GM12878 (cell line): ENCODE results near the gene UNG. TPM values are rescaled to one million over a fixed set of nuclear protein-coding genes. Genes with fewer than 3 reads are reported as not detected.

Experiments used
- ATAC-seq: fragments of 200-7000 bp; cut with Tn5 transposase; 3 replicates; pipeline ENCODE4 v1.9.1; 2020; ENCODE audit warnings: mild to moderate bottlenecking, moderate library complexity
- BruUV-seq: library from RNA; stranded (reverse); fragments of 400-500 nt; replicated peaks from 2 replicates; lab custom pipeline; 2021; lab: Mats Ljungman, UMichigan
- CTCF ChIA-PET: fragments of 300-600 bp; sonication (Branson Sonifier 250); formaldehyde crosslinking; extraction: SDS; loops from one replicate; lab custom pipeline; 2021; ENCODE audit warnings: inconsistent platforms; lab: Yijun Ruan, JAX
- POLR2A ChIA-PET: fragments of 350-600 bp; formaldehyde crosslinking; extraction: SDS; loops from one replicate; lab custom pipeline; 2021; ENCODE audit warnings: inconsistent platforms; lab: Charles Lee
- RAD21 ChIA-PET: fragments of 300-600 bp; sonication (Branson Sonifier 250); formaldehyde crosslinking; loops from one replicate; lab custom pipeline; 2023; ENCODE audit warnings: antibody characterized with exemption; ENCODE audit not compliant: unreplicated experiment; lab: Charles Lee
- SMC1A ChIA-PET: fragments of 300-600 bp; sonication (Branson Sonifier 250); formaldehyde crosslinking; loops from one replicate; lab custom pipeline; 2023; ENCODE audit not compliant: unreplicated experiment, uncharacterized antibody; lab: Charles Lee
- DNase-seq: peaks from one replicate; pipeline ENCODE4 v3.0.0-alpha.2; 2011; ENCODE audit warnings: low read depth, low spot score
- FAIRE-seq: peaks from 3 replicates; lab custom pipeline; 2011; peaks lifted over from hg19 to GRCh38; lab: Jason Lieb, UNC
- H2AFZ ChIP-seq: 2 replicates; pipeline ENCODE4 v1.6.0; 2011; ENCODE audit warnings: low read depth, low read length, control low read depth; ENCODE audit not compliant: control insufficient read depth
- H3K27ac ChIP-seq: 2 replicates; pipeline ENCODE4 v1.5.1; 2011; ENCODE audit warnings: control low read depth; ENCODE audit not compliant: control insufficient read depth, insufficient read depth
- H3K27me3 ChIP-seq, 2 experiments: replicated peaks in 1 of 2; 2 replicates each; pipeline versions ENCODE4 v1.6.0 to v1.6.1; 2011; ENCODE audit warnings: low read length in 1 of 2; ENCODE audit not compliant: control insufficient read depth in 2 of 2, insufficient read depth in 2 of 2
- H3K36me3 ChIP-seq, 2 experiments: 2 replicates each; pipeline ENCODE4 v1.5.1; 2011; ENCODE audit warnings: low read length in 1 of 2; ENCODE audit not compliant: control insufficient read depth in 2 of 2, insufficient read depth in 2 of 2
- H3K4me1 ChIP-seq: 2 replicates; pipeline ENCODE4 v1.6.1; 2011; ENCODE audit warnings: mild to moderate bottlenecking, low read length, moderate library complexity, mixed read lengths; ENCODE audit not compliant: control insufficient read depth, insufficient read depth
- H3K4me2 ChIP-seq: 2 replicates; pipeline ENCODE4 v1.6.0; 2011; ENCODE audit warnings: control low read depth; ENCODE audit not compliant: control insufficient read depth, insufficient read depth
- H3K4me3 ChIP-seq: fragments of 200-600 bp; sonication (generic); 2 replicates; pipeline ENCODE4 v1.5.1; 2016
- H3K79me2 ChIP-seq: 2 replicates; pipeline ENCODE4 v1.6.0; 2011; ENCODE audit warnings: low read length; ENCODE audit not compliant: control insufficient read depth, insufficient read depth
- H3K9ac ChIP-seq: 2 replicates; pipeline ENCODE4 v1.8.0; 2011; ENCODE audit warnings: low read length, control low read depth, mixed read lengths; ENCODE audit not compliant: control insufficient read depth, insufficient read depth
- H3K9me3 ChIP-seq: replicated peaks from 3 replicates; pipeline ENCODE4 v1.5.1; 2011; ENCODE audit warnings: mild to moderate bottlenecking, low read length; ENCODE audit not compliant: control insufficient read depth, insufficient read depth
- H4K20me1 ChIP-seq: 2 replicates; pipeline ENCODE4 v1.6.0; 2011; ENCODE audit not compliant: control insufficient read depth, insufficient read depth
- ASH2L ChIP-seq: fragments of 300-600, 200-600 bp; sonication (generic); IDR thresholded peaks from 2 replicates; pipeline ENCODE4 v1.6.1; 2017; ENCODE audit warnings: low read depth, mild to moderate bottlenecking, borderline replicate concordance
- BCL11A ChIP-seq: IDR thresholded peaks from 2 replicates; pipeline ENCODE4 v1.6.1; 2011; ENCODE audit warnings: low read depth, low read length
- CBFB ChIP-seq: IDR thresholded peaks from 2 replicates; pipeline ENCODE4 v1.6.1; 2016; ENCODE audit warnings: antibody characterized with exemption, low read depth
- ETV6 ChIP-seq, 2 experiments: fragments of 450-650 bp in 1 of 2; IDR thresholded peaks in 1 of 2; conservative IDR thresholded peaks in 1 of 2; 2 replicates each; pipeline ENCODE4 v1.6.1; 2014; ENCODE audit warnings: antibody characterized with exemption in 1 of 2, borderline replicate concordance in 1 of 2, low read depth in 1 of 2, mild to moderate bottlenecking in 1 of 2, moderate library complexity in 1 of 2
- HDAC6 ChIP-seq: fragments of 200-600 bp; sonication (generic); IDR thresholded peaks from one replicate; pipeline ENCODE4 v1.8.0; 2017; ENCODE audit warnings: antibody characterized with exemption; ENCODE audit not compliant: unreplicated experiment
- IKZF1 ChIP-seq: fragments of 450-650 bp; conservative IDR thresholded peaks from 2 replicates; pipeline ENCODE4 v1.6.1; 2017; ENCODE audit warnings: antibody characterized with exemption, mild to moderate bottlenecking
- IRF4 ChIP-seq: IDR thresholded peaks from 2 replicates; pipeline ENCODE4 v1.6.1; 2011; ENCODE audit warnings: low read depth, low read length
- NBN ChIP-seq: fragments of 450-650 bp; IDR thresholded peaks from 2 replicates; pipeline ENCODE4 v1.6.1; 2016
- NFYB ChIP-seq: IDR thresholded peaks from 2 replicates; pipeline ENCODE4 v1.6.1; 2011; ENCODE audit warnings: low read depth, mild to moderate bottlenecking, low read length, improper control_type of control experiment, moderate library complexity; ENCODE audit not compliant: insufficient read depth
- NRF1 ChIP-seq: conservative IDR thresholded peaks from 2 replicates; pipeline ENCODE4 v1.6.1; 2011; ENCODE audit warnings: mild to moderate bottlenecking, low read depth, low read length, improper control_type of control experiment
- POU2F2 ChIP-seq: IDR thresholded peaks from 3 replicates; pipeline ENCODE4 v1.6.1; 2011; ENCODE audit warnings: low read depth, mild to moderate bottlenecking, low read length, borderline replicate concordance
- TBL1XR1 ChIP-seq: IDR thresholded peaks from 2 replicates; pipeline ENCODE4 v1.6.1; 2012; ENCODE audit warnings: low read depth, low read length, improper control_type of control experiment
- ZNF207 ChIP-seq: fragments of 450-650 bp; IDR thresholded peaks from 2 replicates; pipeline ENCODE4 v1.6.1; 2014; ENCODE audit warnings: antibody characterized with exemption, mild to moderate bottlenecking, borderline replicate concordance
- WGBS: methylation state at CpG from one replicate; pipeline ENCODE4 v1.1.6; 2016; ENCODE audit warnings: low lambda C conversion rate; ENCODE audit not compliant: insufficient replicate concordance, insufficient coverage; ENCODE audit errors: missing lambda C conversion rate; 5-methylcytosine and 5-hydroxymethylcytosine counted together
- in situ Hi-C: fragments of 300-500 bp; cut with MboI; formaldehyde crosslinking; loops from 9 replicates; pipeline ENCODE4 v1.14.3; 2018; ENCODE audit warnings: mixed read lengths
- intact Hi-C: fragments of 100-400 bp; cut with micrococcal nuclease; formaldehyde crosslinking; loops from one replicate; pipeline ENCODE4 v1.14.2; 2022; ENCODE audit not compliant: unreplicated experiment
- polyA plus RNA-seq, 11 experiments: library from polyadenylated mRNA; depleted of rRNA in 4 of 11; unstranded in 6 of 11; stranded (reverse) in 5 of 11; fragments of >200 nt; fragmentation: Nextera tagmentation in 4 of 11; fragmentation: Illumina TruSeq in 1 of 11; extraction: Ambion mirVana in 4 of 11; extraction: Trizol in 1 of 11; gene quantifications; 1 replicate in 1 of 11; 2 replicates in 10 of 11; pipeline versions ENCODE4 v1.2.1 to v1.2.3, GENCODE V29; 2011 to 2016; ENCODE audit warnings: inconsistent platforms in 2 of 11, missing spikeins in 2 of 11, low read depth in 1 of 11
- total RNA-seq, 4 experiments: library from RNA; depleted of rRNA in 3 of 4; stranded (reverse); fragments of >200 nt in 3 of 4; fragmentation: Illumina TruSeq in 1 of 4; extraction: Trizol in 1 of 4; gene quantifications; 2 replicates each; pipeline versions ENCODE4 v1.2.1 to v1.2.3, GENCODE V29; 2013 to 2021
- TF ChIP-seq, protein P1 (sequence below): fragments of 450-650 bp; IDR thresholded peaks from 2 replicates; pipeline ENCODE4 v1.6.1; 2017; ENCODE audit warnings: mild to moderate bottlenecking, moderate library complexity
- TF ChIP-seq, protein P2 (sequence below): fragments of 450-650 bp; IDR thresholded peaks from 2 replicates; pipeline ENCODE4 v1.6.1; 2018; ENCODE audit warnings: borderline replicate concordance, mild to moderate bottlenecking; ENCODE audit not compliant: partially characterized antibody

The UNG gene
- total and polyA plus RNA-seq, 10 of the 15 experiments (the other 5 are each of a cell fraction or from before 2014, with no cell fraction given): 9.5 to 81.9 (median 48.2) TPM

DNA sequence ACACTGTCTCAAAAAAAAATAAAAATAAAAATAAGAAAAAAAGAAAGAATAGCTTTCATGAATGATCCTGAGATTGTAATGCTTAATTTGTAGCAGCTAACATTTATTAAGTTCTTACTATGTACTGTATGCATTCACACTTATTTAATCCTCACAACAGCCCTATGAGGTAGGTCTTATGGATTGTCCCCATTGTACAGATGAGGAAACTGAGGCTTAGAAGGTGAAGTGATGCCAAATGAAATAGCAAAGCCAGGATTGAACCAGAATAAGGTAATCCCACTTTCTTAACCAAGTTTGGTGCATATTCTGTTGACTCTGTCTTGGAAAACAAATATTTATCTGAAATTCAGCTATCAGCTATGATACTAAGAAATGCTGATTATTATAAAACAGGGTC is 42.9 kb upstream of the UNG start (continued):
- TF ChIP-seq, protein P1, sequence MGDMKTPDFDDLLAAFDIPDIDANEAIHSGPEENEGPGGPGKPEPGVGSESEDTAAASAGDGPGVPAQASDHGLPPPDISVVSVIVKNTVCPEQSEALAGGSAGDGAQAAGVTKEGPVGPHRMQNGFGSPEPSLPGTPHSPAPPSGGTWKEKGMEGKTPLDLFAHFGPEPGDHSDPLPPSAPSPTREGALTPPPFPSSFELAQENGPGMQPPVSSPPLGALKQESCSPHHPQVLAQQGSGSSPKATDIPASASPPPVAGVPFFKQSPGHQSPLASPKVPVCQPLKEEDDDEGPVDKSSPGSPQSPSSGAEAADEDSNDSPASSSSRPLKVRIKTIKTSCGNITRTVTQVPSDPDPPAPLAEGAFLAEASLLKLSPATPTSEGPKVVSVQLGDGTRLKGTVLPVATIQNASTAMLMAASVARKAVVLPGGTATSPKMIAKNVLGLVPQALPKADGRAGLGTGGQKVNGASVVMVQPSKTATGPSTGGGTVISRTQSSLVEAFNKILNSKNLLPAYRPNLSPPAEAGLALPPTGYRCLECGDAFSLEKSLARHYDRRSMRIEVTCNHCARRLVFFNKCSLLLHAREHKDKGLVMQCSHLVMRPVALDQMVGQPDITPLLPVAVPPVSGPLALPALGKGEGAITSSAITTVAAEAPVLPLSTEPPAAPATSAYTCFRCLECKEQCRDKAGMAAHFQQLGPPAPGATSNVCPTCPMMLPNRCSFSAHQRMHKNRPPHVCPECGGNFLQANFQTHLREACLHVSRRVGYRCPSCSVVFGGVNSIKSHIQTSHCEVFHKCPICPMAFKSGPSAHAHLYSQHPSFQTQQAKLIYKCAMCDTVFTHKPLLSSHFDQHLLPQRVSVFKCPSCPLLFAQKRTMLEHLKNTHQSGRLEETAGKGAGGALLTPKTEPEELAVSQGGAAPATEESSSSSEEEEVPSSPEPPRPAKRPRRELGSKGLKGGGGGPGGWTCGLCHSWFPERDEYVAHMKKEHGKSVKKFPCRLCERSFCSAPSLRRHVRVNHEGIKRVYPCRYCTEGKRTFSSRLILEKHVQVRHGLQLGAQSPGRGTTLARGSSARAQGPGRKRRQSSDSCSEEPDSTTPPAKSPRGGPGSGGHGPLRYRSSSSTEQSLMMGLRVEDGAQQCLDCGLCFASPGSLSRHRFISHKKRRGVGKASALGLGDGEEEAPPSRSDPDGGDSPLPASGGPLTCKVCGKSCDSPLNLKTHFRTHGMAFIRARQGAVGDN: no peak
- TF ChIP-seq POU2F2 (no peak), NRF1 (no peak), TBL1XR1 (no peak)
- TF ChIP-seq, protein P2, sequence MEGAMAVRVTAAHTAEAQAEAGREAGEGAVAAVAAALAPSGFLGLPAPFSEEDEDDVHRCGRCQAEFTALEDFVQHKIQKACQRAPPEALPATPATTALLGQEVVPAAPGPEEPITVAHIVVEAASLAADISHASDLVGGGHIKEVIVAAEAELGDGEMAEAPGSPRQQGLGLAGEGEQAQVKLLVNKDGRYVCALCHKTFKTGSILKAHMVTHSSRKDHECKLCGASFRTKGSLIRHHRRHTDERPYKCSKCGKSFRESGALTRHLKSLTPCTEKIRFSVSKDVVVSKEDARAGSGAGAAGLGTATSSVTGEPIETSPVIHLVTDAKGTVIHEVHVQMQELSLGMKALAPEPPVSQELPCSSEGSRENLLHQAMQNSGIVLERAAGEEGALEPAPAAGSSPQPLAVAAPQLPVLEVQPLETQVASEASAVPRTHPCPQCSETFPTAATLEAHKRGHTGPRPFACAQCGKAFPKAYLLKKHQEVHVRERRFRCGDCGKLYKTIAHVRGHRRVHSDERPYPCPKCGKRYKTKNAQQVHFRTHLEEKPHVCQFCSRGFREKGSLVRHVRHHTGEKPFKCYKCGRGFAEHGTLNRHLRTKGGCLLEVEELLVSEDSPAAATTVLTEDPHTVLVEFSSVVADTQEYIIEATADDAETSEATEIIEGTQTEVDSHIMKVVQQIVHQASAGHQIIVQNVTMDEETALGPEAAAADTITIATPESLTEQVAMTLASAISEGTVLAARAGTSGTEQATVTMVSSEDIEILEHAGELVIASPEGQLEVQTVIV: no peak

GRCh38 chr12:109056891-109057290 is 40.5 kb upstream of the UNG start:
- peaks cover 10% of the 10 kb centered on the region for H3K4me1 ChIP-seq

More at GRCh38 chr12:109056891-109057290, 40.5 kb upstream of the UNG start:
- no peak for TF ChIP-seq NBN
- TF ChIP-seq ZNF207: no peak
- no peak for TF ChIP-seq IKZF1
- no peak for TF ChIP-seq CBFB
- no peak for TF ChIP-seq ASH2L
- TF ChIP-seq ETV6 (conservative IDR thresholded peaks at IDR 0.05 in 1 of 2, IDR thresholded peaks at IDR 0.05 in 1 of 2; ENCODE audit: borderline replicate concordance in 1 of 2, low read depth in 1 of 2): no peak
- TF ChIP-seq NFYB: no peak
- no peak for TF ChIP-seq BCL11A
- no peak for TF ChIP-seq IRF4
- no peak for TF ChIP-seq HDAC6
- POLR2A ChIA-PET: no interaction called here
- intact Hi-C loops: no loop called here
- H3K4me2 ChIP-seq: no peak overlapping the region
- in situ Hi-C loops: no loop called here
- no peak overlapping the region for H3K27ac ChIP-seq
- no peaks in the 10 kb centered on the region for H4K20me1 ChIP-seq
- WGBS: 94% methylated on average over 3 of the region's 3 CpGs
- no peaks in the 10 kb centered on the region for H3K36me3 ChIP-seq
- no peak overlapping the region for H3K9ac ChIP-seq
- ATAC-seq (no peak), DNase-seq (no peak), FAIRE-seq (no peak)
- peaks cover 14% of the 10 kb centered on the region for H3K79me2 ChIP-seq
- H3K4me3 ChIP-seq: no peak overlapping the region
- H3K9me3 ChIP-seq: no peaks in the 10 kb centered on the region
- no peaks in the 10 kb centered on the region for H3K27me3 ChIP-seq
- SMC1A ChIA-PET: no interaction called here
- CTCF ChIA-PET: no interaction called here
- H2AFZ ChIP-seq: no peak overlapping the region
- RAD21 ChIA-PET: no interaction called here
- BruUV-seq: no TSS peak
